Activated B cell treated with CpG ODN at 0.5 μM for 24 hours (primary cell): ENCODE measurements around the gene SYT12. TPM values are rescaled to one million over a fixed set of nuclear protein-coding genes. Genes with fewer than 3 reads are reported as not detected.
A peak's percentile ranks its signal among the peaks of the same experiment; 100 is the strongest.

ENCODE experiments used
- ATAC-seq: fragments of 200-7000 bp; cut with Tn5 transposase; one replicate; pipeline ENCODE4 v1.10.0; 2021; ENCODE audit warnings: low read depth, mild to moderate bottlenecking, moderate library complexity
- CTCF ChIA-PET: fragments of 350-600 bp; sonication (Branson Sonifier 250); formaldehyde crosslinking; loops from one replicate; lab custom pipeline; 2021; ENCODE audit warnings: antibody characterized with exemption; lab: Charles Lee
- POLR2A ChIA-PET: fragments of 350-600 bp; sonication (Branson Sonifier 250); formaldehyde crosslinking; loops from one replicate; lab custom pipeline; 2021; ENCODE audit warnings: antibody characterized with exemption; lab: Charles Lee
- DNase-seq: peaks from one replicate; pipeline ENCODE4 v3.0.0; 2022
- H3K27ac Mint-ChIP-seq: one replicate; pipeline ENCODE4 v1.8.0; 2020; ENCODE audit warnings: mixed read lengths
- H3K27me3 Mint-ChIP-seq: one replicate; pipeline ENCODE4 v1.8.0; 2021; ENCODE audit warnings: mixed read lengths
- H3K36me3 Mint-ChIP-seq: one replicate; pipeline ENCODE4 v1.8.0; 2021; ENCODE audit warnings: low read depth, mixed read lengths
- H3K4me1 Mint-ChIP-seq: one replicate; pipeline ENCODE4 v1.8.0; 2021; ENCODE audit warnings: mixed read lengths
- H3K4me3 Mint-ChIP-seq: one replicate; pipeline ENCODE4 v1.8.0; 2020; ENCODE audit warnings: mild to moderate bottlenecking, mixed read lengths
- H3K9me3 Mint-ChIP-seq: one replicate; pipeline ENCODE4 v1.8.0; 2020; ENCODE audit warnings: mixed read lengths
- intact Hi-C: fragments of 100-400 bp; cut with micrococcal nuclease; formaldehyde crosslinking; loops from one replicate; pipeline ENCODE4 v1.15.1; 2024
- total RNA-seq: library from RNA; stranded (reverse); gene quantifications from 2 replicates; pipeline ENCODE4 v1.2.3, GENCODE V29; 2022
- TF ChIP-seq, protein P1 (sequence below): fragments of 200-600 bp; IDR thresholded peaks from one replicate; pipeline ENCODE4 v1.8.0; 2022; ENCODE audit warnings: antibody characterized with exemption, mild to moderate bottlenecking

SYT12 gene
- total RNA-seq, 1 donor from 2014 or later = not detected

DNA sequence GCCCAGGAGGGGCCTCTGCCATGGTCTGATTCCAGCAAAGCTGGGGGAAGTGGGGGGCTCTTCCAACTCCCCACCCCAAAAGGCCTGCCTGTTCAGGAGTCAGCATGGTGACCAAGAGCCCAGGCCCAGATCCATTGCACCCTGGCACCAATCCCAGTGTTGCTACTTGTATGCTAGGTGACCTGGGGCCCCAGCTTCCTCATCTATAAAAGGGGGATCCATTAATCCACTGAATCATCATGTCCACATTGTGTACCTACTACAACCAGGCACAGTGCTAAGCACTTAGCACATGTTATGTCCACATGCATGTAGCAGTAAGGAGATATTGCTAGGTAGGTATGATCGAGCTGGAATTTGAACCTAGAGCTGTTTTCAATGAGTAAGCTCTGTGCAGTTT is 2.0 kb downstream of the SYT12 start:
- ChIA-PET CTCF (no interaction called here), POLR2A (no interaction called here)
- TF ChIP-seq, protein P1, sequence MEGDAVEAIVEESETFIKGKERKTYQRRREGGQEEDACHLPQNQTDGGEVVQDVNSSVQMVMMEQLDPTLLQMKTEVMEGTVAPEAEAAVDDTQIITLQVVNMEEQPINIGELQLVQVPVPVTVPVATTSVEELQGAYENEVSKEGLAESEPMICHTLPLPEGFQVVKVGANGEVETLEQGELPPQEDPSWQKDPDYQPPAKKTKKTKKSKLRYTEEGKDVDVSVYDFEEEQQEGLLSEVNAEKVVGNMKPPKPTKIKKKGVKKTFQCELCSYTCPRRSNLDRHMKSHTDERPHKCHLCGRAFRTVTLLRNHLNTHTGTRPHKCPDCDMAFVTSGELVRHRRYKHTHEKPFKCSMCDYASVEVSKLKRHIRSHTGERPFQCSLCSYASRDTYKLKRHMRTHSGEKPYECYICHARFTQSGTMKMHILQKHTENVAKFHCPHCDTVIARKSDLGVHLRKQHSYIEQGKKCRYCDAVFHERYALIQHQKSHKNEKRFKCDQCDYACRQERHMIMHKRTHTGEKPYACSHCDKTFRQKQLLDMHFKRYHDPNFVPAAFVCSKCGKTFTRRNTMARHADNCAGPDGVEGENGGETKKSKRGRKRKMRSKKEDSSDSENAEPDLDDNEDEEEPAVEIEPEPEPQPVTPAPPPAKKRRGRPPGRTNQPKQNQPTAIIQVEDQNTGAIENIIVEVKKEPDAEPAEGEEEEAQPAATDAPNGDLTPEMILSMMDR = no peak
- DNase-seq (no peak), ATAC-seq (no peak)
- Mint-ChIP-seq H3K27me3 (peaks cover 51% of the 10 kb centered on the region), H3K4me3 (no peak overlapping the region), H3K9me3 (no peaks in the 10 kb centered on the region), H3K27ac (no peak overlapping the region), H3K36me3 (no peaks in the 10 kb centered on the region), H3K4me1 (peaks cover 43% of the 10 kb centered on the region)
- intact Hi-C loops = no loop called here

GRCh38 chr11:67025750-67026149 is 2.8 kb downstream of the SYT12 start:
- TF ChIP-seq, protein P1 = no peak
- POLR2A ChIA-PET = no interaction called here
- no peaks in the 10 kb centered on the region for H3K9me3 Mint-ChIP-seq
- intact Hi-C loops = no loop called here
- no peaks in the 10 kb centered on the region for H3K36me3 Mint-ChIP-seq
- H3K27ac Mint-ChIP-seq = no peak overlapping the region
- DNase-seq (no peak), ATAC-seq (no peak)
- CTCF ChIA-PET = no interaction called here
- no peak overlapping the region for H3K4me3 Mint-ChIP-seq
- H3K27me3 Mint-ChIP-seq = peaks cover 48% of the 10 kb centered on the region
- peaks cover 44% of the 10 kb centered on the region for H3K4me1 Mint-ChIP-seq

GRCh38 chr11:67026941-67027340 is 4.0 kb downstream of the SYT12 start:
- intact Hi-C loops = no loop called here
- DNase-seq (no peak), ATAC-seq (no peak)
- no peak overlapping the region for H3K4me3 Mint-ChIP-seq
- no peaks in the 10 kb centered on the region for H3K36me3 Mint-ChIP-seq
- ChIA-PET CTCF (interaction anchor here (0.6 kb wide), 1 partner anchor 131 kb away, joined by 4 read pairs; no protein-coding TSS in a partner anchor), POLR2A (interaction anchor here (0.5 to 0.7 kb wide), 2 partner anchors 9 to 365 kb away, joined by 3 to 11 read pairs; partner anchors contain the start of gene RAD9A)
- no peak overlapping the region for H3K27ac Mint-ChIP-seq
- TF ChIP-seq, protein P1 = no peak
- peaks cover 50% of the 10 kb centered on the region for H3K27me3 Mint-ChIP-seq
- no peaks in the 10 kb centered on the region for H3K9me3 Mint-ChIP-seq
- H3K4me1 Mint-ChIP-seq = peaks cover 55% of the 10 kb centered on the region

GRCh38 chr11:67027483-67027930 is 4.6 kb downstream of the SYT12 start:
- Mint-ChIP-seq H3K9me3 (no peaks in the 10 kb centered on the region), H3K36me3 (no peaks in the 10 kb centered on the region), H3K4me3 (peak overlapping the region; percentile 11), H3K27ac (no peak overlapping the region), H3K4me1 (peaks cover 56% of the 10 kb centered on the region), H3K27me3 (peaks cover 46% of the 10 kb centered on the region)
- CTCF ChIA-PET = interaction anchor here (0.6 kb wide), 1 partner anchor 130 kb away, joined by 4 read pairs; no protein-coding TSS in a partner anchor
- TF ChIP-seq, protein P1 = no peak
- ATAC-seq = peak; percentile 23
- intact Hi-C loops = no loop called here
- POLR2A ChIA-PET = interaction anchor here (0.5 to 0.7 kb wide), 3 partner anchors 10 to 364 kb away, joined by 3 to 11 read pairs (median 6); partner anchors contain the start of gene RAD9A
- no peak for DNase-seq

DNA sequence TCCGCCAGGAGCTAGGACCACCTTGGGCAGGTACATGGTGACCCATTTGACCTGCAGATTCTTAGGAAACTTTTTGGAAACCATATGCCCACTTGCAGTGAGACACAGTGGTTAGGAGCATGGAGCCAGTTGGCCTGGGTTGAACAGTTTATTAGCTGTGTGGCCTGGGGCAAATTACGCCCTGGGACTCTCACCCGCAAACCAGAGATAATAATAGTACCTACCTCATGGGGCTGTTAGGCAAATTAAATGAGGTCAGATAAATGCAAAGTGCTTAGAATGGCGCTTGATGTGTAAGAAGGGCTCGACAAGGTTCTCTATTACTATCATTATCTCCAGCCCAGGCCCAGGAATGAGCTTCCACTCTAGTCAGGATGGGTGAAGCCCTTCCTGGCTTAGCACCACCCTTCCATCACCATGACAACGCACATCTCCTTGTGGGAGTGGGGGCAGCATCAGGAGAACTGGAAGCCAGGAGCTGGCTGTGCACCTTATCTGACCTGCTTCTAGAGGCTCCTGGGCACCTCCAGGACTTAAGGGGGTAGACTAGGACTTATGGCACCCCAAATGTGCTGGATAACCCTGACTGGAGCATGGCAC is 5.1 kb downstream of the SYT12 start:
- Mint-ChIP-seq H3K36me3 (no peaks in the 10 kb centered on the region), H3K27me3 (peaks cover 45% of the 10 kb centered on the region), H3K9me3 (no peaks in the 10 kb centered on the region), H3K4me1 (peaks cover 53% of the 10 kb centered on the region), H3K4me3 (peak overlapping the region; percentile 11), H3K27ac (no peak overlapping the region)
- ChIA-PET CTCF (no interaction called here), POLR2A (interaction anchor here (0.6 kb wide), 1 partner anchor 152 kb away, joined by 6 read pairs; no protein-coding TSS in a partner anchor)
- intact Hi-C loops = loop anchor here (2.0 kb wide), 1 partner anchor 17 kb away; no protein-coding TSS in a partner anchor
- ATAC-seq (peak; percentile 82), DNase-seq (no peak)
- TF ChIP-seq, protein P1 = no peak
